Measurements from ENCODE around the gene SLC28A3.

Gene SLC28A3

DNA sequence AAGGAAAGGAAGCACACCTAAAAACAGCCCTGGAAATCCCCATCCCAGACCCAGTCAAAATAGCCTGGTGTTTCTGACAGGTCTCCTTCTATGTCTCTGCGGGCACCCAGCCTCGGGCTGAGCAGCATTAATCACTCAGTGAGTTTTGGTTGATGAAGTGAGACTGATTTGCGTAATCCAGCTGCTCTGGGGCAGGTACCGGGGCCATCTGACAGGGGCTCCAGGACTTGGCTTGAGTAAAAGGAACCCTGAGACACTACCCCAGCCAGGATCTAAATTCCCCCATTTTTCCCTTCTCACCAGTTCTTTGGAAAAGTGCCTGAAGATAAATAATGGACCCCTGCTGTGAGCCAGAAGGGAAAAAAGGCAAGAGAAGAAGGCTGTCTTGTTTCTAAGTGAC lies 596 bp downstream of the SLC28A3 start:
- DNase-seq (ENCODE audit: low read depth): no peak

DNA sequence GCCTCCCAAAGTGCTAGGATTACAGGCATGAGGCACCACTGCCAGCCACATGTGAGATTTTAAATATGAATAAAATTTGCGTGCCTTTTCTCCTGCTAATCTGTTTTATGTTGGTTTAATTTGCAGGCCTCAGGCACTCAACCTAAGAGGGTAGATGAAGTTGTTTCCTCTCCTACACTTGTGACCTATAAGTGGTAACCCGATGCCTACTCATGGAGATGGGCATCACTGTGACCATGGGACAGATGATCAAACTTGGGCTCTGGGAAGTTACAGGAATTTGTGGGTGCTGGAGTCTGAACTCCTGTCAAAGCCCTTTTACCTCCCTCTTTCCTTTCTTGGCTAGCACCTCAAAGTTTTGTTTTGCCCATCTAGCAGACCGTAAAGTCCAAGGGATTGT lies 1.1 kb downstream of the SLC28A3 start:
- DNase-seq (ENCODE audit: low read depth): no peak

DNA sequence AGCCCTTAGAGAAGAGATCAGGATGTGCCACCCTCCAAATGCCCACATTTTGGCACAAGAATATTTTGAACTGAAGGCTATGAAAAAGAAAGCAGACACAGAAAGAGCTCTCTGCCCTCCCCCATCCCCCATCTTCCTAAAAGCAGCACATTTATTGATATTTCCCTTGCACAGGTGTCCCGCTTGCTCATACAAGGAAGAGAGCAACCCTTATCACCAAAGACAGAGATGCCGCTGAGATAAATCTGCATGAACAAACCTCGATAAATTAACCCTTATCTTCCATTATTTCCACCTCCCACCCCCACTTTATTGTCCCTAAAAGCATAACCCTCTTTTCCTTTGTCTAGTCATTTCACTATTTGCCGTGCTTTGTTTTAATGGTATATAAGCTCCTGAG lies 1.8 kb downstream of the SLC28A3 start:
- no peak for DNase-seq (ENCODE audit: low read depth)

DNA sequence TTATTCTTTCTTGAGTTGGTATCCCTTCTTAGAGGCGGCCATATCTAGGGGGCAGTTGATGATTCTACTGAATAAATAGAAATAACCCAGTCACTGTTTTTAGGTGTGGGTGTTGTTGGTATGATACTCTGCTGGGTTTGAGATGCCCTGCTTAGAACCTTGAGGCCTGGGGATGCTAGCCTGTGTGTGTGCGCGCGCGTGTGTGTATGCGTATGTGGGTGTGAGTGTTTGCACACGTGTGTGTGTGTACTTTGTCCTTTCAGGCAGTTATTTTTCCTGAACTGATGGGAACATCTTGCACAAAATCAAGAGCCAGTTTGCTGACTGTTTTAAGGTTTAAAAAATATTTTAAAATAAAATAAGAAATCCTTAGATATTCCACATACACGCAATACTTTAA lies 3.3 kb downstream of the SLC28A3 start:
- no peak for DNase-seq (ENCODE audit: low read depth)

DNA sequence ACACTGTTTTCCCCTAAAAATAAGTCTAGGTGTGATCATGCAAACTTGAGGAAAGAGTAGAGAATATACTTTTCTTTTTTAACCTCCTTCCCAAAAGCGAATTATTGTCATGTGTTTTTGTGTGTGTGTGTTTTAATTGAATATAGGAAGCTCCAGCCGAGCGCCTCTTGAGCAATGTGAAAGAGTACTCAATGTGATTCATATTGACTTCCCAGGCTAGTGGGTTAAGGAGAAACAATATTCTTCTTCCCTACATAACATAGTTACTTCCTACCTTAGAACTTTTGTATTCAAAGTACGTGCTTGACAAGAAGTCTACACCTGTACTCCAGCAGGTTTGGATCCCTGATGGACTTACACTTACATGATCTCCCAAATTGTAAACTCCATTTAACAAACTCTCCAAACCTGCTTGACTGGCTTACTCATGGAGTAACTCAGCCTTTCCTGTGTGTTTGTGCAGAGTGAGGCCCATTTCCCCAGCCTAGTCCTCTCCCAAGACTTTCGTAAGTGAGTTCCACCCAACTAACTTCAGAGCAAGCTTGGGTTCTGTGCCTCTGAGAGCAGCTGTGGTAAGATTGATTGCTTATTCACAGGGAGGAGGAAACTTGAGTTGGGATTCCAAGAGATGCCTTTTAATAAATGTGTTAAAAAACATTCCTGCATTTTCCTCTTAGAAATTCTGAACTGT lies 9.3 kb downstream of the SLC28A3 start:
- DNase-seq (ENCODE audit: low read depth): no peak

DNA sequence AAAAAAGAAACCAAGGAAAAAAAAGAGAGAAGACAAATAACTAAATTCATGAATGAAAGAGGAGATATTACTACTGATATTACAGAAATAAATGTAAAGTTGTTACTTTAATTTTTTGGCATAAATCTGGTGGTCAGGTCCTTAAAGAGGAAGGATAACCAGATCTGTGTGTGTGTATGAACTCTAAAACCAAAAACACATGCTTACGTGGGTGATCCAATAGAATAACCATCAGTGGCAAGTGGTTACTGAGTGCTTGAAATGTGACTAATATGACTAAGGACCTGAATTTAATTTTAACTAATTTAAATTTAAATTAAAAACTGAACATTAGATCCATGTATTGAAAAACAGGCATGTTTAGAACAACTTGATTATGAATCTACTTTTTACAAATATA lies 10.3 kb downstream of the SLC28A3 start:
- DNase-seq (ENCODE audit: low read depth): no peak

DNA sequence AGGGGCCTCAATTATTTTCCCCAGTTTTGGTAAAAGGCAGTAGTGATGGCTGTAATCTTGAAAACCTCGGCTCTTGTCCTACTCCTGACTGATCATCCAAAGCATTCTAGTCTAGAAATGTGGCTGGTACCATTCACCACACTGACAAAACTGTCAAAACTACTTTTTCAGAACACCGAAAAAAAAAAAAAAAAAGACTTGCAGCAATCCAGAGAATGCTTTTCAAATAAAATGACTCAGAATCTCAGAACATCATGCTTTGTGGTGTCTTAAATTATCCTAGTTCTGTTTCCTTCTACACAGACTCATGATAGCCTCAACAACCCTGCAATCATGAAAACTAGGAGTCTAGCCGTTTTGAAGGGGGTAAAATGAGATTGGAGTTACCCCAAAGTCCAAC lies 13.4 kb downstream of the SLC28A3 start:
- DNase-seq (ENCODE audit: low read depth): no peak

DNA sequence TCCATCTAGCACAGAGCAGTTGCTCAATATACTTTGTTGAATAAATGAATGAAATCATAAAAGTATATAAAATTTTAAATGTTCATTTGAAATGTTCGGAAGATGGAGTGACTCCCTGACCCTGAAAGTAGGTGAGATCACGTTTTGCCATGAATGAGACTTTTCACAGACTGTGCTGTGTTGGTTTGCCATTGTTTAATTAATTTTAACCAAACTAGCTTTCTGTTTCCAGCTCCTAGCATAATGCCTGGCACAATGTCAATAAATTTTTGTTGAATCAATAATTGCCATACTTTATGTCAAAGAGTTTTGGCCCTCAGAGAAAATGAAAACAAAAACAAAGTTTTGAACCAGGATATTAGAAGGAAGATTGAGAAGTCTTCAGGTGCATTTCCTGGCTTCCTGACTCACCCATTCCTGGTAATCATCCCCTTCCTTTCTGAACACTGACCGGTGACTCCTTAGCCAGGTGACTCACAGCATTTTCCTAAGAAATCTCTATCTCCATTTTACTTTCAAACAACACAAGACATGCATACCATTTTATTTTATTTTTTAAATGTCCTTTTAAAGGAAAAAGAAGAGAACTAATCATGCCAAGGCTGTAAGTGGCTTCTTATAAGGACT lies 15.1 kb downstream of the SLC28A3 start:
- DNase-seq (ENCODE audit: low read depth): no peak

DNA sequence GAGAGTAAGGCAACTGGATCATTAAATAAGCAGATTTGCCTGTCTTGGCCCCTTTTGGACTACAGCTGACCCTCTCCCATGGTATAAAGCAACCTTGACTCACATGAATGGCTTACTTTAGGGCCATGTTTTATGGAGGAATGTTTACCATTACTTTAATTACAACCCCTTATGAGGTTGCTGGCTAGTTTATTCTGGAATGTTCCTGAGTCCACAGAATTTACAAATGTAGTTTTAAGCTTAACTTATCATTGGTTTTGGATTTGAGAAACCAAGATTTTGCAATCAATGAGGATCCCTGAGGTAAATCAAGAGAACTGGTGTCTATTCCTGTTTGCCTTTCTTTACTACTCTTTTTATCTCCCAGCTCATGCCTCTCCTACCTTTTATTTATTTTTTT lies 15.7 kb downstream of the SLC28A3 start:
- DNase-seq (ENCODE audit: low read depth): no peak

DNA sequence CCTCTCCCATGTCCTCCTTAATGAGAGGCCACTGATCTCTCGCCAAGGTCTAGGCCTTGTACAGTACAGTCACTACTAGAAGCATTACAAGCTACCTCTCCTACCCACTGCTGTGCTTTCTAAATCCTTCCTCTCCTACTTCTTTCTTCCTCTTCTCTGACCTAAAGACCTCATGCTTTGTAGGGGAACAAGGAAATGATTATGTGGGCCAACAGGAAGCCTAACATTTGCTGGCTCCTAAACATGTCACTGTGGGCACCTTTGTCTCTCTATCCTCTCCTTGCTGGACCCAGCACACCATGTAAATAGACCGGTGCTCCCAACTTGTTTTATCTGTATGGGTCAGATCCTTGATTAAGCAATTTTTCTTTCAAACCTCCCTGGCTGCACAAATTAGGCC lies 16.7 kb downstream of the SLC28A3 start:
- DNase-seq (ENCODE audit: low read depth): no peak

DNA sequence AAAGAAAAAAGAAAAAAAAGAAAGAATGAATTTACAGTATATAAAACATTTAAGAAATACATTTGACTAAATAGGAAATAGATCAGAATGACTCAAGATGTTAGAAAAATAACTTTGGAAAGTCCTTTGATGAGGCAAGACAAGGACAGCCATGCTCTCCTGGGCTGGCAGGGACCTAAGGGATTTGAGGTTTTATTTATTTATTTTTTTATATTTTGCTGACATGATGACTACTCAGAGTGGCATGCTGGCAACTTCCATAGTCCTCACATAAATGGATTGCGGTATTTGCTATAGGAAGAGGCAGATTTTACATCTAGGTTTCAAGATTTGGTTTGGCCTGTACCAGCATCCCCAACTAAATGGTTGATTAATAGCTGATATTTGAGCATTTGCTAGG lies 17.7 kb downstream of the SLC28A3 start:
- no peak for DNase-seq (ENCODE audit: low read depth)

DNA sequence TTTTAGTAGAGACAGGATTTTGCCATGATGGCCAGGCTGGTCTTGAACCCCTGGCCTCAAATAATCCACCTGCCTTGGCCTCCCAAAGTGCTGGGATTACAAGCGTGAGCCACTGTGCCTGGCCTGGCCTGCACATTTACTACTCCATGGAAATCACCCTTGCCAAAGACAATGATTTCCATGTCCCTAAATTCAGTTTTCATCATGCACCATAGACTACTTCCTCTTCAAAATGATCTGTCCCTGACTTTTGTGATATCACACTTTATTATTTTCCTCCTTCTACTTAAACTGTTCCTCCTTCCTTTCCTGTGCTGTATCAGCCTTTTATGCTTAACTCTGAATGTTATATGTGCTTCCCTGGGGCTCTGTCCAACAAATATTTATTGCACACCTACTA lies 20.3 kb downstream of the SLC28A3 start:
- no peak for DNase-seq (ENCODE audit: low read depth)

DNA sequence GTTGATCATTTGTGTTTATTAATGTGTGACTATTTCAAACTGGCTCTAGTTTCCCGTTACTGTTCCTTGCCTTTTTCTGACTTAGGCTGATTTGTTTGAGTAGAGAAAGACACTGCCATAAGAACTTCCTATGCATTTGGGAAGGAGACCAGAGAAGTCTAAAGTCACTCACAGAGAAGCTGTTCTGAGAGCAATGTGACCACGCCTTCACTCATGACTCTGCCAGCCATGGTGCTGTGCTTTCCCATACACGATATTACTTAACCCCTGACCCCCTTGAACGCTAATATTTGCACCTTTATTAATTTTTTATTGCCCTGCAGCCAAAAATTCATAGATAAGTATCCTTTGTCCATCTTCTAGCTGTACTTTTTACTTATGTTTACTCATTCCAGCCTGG lies 20.9 kb downstream of the SLC28A3 start:
- DNase-seq (ENCODE audit: low read depth): no peak

DNA sequence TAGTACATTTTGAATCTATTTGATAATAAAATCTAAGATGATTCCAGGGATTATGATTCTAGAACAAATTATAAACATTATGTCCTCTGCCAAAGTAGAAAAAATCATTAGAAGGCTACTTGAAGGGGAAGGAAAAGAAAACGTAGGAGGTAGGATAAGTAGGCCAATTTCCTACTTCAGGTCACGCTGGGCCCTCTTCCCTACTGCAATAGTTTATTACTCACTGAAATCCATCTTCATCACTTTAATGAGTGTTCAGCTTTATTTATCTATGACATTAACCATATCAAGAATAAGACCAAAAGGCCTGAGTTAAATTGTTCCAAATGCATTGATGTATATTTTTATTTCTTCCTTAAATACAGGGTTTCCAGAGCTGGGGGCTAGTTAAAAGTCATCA lies 21.6 kb downstream of the SLC28A3 start:
- DNase-seq (ENCODE audit: low read depth): no peak

DNA sequence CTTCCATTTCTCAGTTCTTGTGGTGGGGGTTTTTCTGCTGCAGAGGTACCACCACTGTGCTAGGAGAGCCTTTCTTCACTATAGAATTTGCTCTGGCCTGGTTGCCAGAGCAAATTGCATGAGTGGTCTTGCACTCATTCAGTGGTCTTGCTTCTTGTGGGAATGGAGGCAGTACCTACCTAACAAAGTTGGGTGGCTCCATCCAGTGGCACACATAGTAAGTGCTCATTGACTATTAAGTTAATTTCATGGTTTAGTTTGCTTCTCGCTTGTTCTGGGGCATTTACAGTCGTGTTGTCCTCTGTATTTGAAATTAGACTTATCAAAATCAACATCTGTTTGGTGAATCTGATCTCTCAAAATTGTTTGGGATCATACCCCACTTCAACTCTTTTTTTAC lies 23.0 kb downstream of the SLC28A3 start:
- no peak for DNase-seq (ENCODE audit: low read depth)

DNA sequence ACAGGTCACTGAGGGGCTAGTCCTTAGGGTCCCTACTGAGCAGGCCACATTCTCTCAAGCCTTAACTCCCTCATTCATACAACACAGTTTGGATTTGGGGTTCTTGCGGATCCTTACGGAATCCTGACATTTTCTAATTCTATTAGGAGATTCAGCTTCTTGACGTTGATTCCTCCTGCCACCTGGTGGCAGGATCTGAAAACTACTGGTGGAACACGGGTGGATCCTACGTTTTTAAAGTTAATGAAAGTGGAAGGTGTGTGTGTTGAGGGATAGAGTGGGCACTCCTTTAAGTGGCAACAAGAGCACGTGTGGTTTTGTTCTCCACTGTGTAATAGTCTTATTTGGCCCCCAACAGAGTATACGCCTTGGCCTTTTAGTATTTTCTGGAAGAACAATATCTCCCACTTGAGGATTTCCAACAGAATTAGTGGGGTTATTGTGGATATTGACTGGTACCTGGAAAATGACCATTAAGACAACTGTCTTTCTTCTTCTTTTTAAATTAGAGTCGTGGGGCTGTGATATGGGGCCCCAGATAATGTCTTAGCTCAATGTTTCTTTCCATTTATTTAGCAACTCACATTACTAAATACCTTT lies 25.2 kb downstream of the SLC28A3 start:
- DNase-seq (ENCODE audit: low read depth): peak; percentile 38

DNA sequence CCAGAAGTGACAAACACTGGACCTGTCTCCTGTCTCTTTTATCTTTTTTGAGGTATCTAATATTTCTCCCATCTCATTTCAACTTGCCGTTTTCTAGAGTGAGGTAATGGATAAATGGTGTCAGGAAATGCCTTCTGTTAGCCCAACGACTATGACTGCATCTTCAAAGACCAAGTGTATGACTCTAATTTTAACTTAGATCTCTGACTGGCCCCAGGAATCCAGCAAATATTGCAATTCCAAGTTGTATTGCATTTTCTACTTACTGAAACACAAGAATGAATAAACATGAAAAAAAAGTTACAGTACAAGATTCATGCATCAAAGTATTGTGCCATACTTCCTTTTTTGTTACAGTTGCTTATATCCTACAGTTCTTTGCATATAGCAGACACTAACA lies 26.3 kb downstream of the SLC28A3 start:
- DNase-seq (ENCODE audit: low read depth): no peak

DNA sequence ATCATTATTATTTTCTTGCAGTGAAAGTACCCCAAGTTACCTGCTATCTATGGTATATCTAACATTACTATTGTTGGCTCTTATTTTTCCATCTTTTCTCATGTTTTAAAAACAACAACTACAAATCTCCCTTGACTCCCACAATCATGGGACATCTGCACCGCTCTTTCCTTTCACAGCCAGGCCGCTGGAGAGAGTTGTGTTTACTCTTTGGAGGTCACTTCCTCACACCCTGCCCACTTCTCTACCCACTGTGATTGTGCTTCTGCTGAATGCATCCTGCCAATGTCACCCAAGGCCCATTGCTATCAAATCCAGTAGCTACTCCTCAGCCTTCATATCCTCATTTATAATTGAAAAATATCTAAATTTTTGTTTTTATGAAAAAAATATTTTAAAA lies 29.7 kb downstream of the SLC28A3 start:
- no peak for DNase-seq (ENCODE audit: low read depth)

DNA sequence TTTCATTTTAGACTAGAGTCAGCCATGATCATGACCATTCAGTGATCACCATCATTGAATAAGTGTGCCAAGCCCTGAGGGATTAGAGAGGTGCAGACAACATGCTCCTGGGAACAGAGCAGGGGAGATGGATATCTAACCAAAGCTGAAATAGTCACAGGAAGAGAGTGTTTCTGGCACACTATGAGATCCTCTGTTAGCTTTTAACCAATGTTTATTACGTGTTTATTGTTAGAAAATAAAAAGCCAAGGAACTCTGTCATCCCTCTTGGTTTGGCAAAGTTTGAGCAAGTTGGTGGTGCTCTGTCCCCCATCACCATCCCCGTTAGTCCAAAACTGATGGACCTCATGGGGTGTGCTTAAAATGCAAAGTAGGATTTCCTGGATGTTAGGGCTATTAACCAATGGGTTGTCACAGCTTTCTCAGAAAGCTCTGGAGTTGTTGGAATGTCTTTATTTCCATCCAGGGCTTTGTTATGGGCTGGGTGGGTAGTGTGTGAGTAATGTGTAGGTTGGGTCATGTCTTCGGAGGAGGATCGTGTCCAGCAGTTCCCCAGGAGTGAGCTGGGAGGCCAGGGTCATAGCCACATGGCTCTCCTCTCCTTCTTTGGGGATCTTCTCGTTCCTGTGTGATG lies 34.9 kb downstream of the SLC28A3 start:
- DNase-seq (ENCODE audit: low read depth): no peak

DNA sequence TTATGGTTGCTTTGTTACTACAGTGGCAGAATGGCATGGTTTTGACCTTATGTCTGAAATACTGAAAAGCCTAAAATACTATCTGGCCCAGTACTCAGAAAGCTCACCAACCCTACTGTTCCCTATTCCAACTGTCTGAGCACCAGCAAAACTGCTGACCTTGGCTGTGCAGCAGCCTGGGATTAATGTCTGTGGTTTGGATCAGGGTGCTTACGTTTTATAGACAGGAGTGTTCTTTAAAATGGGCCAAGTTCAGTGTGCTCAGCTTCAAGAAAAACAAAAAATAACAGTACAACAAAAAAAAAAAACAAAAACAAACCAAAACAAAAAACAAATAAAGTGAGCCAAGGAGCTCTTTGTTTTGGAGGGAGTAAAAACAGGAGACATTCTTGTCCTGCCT lies 36.4 kb downstream of the SLC28A3 start:
- DNase-seq (ENCODE audit: low read depth): no peak

DNA sequence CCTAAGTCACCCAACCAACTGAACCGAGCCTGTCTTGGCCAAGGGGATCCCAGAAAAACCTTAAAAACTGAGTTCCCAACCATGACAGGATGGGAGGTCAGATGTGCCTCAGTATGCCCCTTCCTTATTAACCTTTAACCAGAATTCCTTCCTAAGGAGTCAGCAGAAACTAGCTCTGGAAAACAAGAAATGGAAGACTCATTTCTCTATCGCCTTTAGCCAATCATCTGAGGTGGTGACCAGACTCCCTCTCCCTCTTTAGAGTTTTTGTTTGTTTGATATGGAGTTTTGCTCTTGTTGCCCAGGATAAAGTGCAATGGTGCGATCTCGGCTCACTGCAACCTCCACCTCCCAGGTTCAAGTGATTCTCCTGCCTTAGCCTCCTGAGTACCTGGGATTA lies 37.5 kb downstream of the SLC28A3 start:
- DNase-seq (ENCODE audit: low read depth): no peak

DNA sequence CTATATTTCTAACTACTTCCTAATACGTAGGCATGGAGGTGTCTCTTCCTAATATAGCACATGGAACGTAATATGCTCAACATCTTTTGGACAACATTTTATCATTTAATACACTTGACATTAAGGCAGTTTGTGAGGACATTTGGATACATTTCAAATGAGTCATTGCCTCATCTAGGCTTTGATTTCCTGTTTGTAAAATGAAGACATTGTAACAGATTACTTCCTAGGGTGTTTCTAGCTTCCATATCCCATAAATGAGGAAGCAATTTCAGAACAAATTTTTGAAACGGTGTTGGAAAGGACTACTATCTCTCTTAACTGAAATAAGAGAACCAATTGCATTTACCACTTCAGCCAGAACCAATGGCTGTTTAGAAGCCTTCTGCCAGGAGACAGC lies 38.7 kb downstream of the SLC28A3 start:
- no peak for DNase-seq (ENCODE audit: low read depth)

DNA sequence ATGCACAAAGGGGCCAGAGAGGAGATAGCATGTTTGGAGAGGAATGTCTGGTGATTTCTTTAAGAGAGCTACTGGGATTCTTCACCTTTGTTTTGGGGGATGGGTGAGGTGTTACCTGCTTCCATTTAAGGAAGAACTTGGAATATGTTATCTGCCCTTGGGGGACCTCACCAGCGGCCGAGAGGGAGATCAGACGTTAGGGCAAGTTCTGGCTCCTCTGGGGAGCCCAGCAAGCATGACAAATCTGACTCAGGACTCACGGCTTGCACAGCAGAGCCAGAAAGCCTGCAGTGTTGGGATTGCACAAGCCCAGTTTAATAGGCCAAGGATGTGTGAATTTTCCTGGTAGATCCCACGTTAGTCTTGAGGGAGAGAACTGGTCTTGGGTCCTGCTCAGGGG lies 40.3 kb downstream of the SLC28A3 start:
- no peak for DNase-seq (ENCODE audit: low read depth)
